Measurements from ENCODE around the gene SDSL.

SDSL gene

DNA sequence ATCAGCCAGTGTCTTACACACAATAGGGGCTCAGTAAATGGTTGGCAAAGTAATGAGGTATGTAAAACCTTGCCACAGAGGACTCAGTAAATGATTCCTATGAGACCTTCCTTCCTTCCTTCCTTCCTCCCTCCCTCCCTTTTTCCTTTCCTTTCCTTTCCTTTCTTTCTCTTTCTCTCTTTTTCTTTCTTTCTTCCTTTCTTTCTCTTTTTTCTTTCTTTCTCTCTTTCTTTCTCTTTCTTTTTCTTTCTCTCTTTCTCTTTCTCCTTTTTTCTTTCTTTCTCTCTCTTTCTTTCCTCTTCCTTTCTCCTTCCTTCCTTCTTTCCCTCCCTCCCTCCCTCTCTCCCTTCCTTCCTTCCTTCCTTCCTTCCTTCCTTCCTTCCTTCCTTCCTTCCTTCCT, 26.0 kb upstream of the SDSL start:
- in situ Hi-C loops (cut with MboI; ENCODE audit: low sequenced_read_pairs) = no loop called here

DNA sequence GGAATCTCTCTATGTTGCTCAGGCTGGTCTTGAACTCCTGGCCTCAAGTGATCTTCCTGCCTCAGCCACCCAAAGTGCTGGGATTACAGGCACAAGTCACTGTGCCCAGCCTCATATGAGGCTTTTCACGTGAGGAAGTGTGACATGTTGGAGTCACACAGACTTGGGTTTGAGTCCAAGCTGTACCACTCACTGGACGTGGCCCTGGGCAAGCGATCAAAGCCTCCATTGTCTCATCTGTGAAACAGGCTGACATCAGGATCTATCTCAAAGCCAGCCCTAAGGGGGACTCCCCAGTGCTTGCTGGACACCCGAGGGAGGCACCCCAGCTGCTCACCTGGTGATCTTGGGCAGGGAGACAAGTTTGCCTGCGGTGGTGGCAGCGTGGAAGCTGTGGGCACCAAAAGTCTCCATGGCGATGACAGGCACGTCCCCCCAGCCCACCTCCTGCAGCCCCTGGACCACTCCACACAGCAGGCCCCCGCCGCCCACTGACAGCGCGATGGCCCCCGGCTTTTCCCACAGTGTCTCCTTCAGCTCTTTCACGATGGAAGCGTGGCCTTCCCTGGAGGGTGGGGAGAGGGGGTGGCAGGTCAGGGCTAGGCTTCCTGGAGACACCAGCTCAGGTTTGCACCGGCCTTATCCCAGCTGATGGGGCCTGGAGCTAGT, 25.2 kb upstream of the SDSL start:
- in situ Hi-C loops (cut with MboI; ENCODE audit: low sequenced_read_pairs) = no loop called here

DNA sequence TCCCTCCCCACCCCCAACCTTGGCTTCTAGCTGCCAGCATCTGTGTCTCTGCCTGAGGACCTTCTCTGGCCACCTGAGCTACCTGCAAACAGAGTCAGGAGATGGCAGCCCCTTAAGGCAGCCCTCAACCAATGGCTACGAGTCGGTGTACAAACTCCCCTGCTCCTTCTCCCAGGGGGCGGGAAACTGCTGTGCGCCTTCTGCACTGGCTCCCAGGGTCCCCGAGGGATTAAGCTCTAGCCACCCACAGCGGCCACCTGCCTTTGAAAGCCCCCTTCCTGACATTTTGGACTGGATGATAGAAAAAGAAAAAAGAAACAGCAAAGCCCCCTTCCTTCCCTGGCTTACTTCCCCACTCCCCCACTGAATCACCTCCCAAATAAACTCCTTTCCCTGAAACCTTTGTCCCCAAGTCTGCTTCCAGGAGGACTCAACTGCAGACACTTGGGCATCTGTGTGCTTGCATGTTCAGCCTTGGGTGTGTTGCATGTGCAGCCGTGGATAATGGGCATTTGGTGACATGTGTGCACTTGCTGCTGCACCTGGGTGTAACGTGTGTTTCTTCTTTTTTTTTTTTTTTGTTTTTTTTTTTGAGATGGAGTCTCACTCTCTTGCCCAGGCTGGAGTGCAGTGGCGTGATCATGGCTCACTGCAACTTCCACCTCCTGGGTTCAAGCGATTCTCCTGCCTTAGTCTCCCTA, 24.5 kb upstream of the SDSL start:
- in situ Hi-C loops (cut with MboI; ENCODE audit: low sequenced_read_pairs) = no loop called here

DNA sequence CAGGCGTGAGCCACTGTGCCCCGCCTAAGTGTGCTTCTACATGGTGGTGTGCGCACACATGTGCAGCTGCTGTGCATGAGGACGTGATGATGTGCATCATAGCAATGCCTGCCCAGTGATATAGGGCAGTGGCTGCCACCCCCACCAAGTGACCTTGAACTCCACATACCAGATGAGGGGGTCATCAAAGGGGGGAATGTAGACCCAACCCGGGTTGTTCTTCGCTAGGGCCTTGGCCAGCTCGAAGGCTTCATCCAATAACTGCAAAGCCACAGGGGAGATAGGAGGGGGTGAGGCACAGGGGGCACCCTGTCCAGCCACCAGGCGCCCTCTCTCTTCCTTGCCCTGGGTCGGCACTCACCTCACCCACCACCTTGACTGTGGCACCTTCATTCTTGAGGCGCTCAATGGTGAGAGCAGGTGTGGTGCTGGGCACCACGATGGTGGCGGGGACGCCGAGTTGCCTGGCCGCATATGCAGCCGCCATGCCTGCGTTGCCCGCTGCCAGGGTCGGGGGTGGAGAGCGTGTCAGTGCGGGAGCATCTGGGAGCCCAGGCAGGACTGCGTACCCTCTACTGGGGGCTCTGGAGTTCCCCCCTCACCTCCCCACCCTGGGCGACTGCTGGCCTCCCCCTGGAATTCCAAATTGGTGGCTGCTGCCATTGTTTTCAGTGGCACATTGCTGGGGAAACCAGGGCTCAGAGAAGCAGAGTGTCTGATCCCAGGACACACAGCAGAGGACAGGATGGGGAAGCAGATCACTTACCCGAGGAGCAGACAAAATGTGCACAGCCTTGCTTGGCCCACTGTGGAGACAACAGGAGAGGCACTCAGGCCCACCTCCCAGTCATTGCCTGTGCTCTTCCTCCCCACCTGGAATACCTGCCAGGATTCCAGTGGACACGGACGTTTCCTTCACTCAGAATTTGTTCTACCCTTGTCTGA, 23.6 kb upstream of the SDSL start:
- in situ Hi-C loops (cut with MboI; ENCODE audit: low sequenced_read_pairs) = no loop called here

DNA sequence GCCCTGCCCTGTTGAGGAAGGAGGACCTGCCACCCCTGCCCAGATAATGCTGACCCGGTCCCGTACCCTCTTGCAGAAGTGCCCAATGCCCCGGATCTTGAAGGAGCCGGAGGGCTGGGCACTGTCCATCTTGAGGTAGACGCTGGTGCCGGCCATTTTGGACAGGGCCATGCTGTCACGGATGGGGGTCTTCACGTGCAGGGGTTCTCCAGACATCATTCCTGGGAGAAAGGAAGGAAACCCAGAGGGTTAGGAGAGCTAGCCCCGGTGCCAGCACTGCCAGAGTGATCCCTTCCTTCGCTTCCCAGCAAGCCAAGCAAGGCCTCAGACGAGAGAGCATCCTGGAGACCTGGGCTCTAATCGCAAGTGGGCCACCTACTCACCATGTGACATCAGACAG, 22.7 kb upstream of the SDSL start:
- in situ Hi-C loops (cut with MboI; ENCODE audit: low sequenced_read_pairs) = no loop called here

DNA sequence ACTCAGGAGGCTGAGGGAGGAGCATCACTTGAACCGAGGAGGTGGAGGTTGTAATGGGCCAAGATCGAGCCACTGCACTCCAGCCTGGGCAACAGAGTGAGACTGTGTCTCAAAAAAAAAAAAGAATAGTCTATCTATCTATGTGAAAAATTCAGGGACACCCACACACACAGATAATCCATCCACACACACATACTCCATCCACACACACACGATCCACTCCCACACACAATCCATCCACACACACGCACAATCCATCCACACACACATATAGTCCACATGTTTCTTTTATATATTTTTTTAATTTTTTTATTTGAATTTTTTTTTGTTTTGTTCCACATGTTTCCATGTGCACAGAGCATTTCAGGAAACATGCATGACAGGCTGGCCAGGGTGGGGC, 21.8 kb upstream of the SDSL start:
- in situ Hi-C loops (cut with MboI; ENCODE audit: low sequenced_read_pairs) = no loop called here

DNA sequence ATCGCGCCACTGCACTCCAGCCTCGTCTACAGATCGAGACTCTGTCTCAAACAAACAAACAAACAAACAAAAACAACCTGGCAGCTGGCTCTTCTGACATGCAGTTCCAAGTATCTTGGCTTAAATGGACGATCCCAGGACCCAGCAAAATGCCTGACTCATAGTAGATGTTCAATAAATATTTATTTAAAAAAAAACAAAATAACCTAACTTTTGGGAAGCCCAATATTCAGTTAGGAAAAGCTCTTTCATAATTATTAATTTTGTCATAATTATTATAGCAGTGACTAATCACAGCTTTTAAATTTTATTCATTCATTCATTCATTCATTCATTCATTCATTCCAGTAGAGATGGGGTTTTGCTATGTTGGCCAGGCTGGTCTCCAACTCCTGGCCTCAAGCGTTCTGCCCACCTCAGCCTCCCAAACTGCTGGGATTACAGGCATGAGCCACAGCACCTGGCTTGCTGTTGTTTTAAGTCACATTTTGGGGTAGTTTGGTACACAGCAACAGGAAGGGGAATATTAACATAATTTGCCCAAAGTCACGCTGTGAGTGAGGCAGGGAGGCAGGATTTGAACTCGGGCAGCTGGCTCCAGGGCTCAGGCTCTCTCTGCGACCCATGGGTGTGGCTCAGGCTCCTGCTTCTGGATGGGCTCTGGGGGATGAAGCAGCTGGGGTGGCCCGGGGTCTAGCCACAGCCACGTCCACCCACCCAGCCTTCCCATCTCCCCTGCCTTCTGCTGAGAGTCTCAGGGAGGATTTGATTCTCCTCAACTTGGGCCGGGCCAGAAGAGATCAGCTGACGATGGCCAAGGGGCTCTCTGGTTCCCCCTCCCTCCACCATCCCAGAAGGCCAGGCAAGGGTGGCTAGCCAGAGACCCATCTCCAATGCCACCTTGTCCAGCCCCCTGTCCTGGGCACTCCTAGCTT, 20.8 kb upstream of the SDSL start:
- in situ Hi-C loops (cut with MboI; ENCODE audit: low sequenced_read_pairs) = no loop called here

DNA sequence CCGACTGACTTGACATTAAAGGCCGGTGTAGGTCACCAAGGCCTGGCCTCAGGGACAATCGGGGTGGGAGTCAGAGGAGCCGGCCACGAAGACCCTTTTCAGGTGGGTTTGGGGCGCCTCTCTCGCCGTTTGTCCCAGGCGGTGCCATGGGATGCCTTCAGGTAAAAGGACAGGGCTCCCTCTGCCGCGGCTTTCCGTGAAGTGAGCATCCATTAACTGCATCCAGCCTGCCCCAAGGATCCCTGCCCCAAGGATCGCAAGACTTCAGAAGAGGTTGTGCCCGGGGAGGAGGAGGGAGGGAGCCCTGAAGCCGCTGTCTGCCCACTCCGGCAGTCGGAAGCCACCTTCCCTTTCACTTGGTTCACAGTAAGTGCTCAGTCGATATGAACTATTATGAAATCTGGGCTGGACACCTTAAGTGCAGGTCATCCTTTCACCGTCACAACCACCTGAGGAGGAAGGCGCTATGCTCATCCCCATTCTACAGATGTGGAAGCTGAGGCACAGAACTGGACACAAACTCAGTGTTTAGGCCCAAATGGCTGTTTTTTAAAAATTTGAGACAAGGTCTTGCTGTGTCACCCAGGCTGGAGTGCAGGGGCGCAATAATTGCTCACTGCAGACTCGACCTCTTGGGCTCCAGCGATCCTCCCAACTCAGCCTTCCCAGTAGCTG, 19.5 kb upstream of the SDSL start:
- in situ Hi-C loops (cut with MboI; ENCODE audit: low sequenced_read_pairs) = no loop called here

DNA sequence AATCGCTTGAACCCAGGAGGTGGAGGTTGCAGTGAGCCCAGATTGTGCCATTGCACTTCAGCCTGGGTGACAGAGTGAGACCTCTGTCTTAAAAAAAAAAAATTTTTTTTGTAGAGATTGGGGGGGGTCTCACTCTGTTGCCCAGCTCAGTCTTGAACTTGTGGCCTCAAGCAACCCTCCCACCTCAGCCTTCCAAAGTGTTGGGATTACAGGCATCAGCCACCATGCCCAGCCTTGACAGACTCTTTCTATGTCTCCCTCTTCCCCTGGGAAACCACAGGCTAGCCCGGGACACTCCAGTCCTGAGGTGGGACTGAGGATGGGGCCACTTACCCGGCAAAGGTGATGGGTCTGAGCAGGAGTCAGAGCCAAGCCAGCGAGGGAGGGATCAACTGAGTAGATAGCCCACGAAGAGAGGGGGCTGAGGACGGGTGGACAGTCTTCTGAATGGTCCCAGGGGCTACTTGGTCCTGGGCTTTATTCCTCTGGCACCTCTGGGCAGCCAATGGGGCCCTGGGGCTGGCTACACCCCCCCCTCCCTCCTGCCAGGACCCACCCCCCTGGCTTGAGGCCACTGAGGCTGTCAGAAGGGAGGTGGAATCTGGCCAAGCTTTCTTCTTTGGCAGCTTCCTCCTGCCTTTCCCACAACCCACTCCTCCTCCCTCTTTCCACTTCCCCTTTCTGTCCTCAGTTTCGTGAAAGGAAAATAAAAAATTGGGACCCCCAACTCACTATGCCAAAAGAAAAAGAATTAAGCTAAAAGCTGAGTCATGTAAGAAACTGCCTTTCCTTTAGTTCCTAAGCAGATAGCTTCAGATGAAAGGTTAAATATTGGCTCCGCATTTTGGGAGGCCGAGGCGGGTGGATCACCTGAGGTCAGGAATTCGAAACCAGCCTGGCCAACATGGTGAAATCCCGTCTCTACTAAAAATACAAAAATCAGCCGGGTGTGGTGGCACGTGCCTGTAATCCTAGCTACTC, 18.5 kb upstream of the SDSL start, which contains the start of gene SDS:
SDS (minus strand) TSS at position 453 of the 981 bp plus-strand sequence. CDS start 4,179 bp downstream, outside the sequence.
- in situ Hi-C loops (cut with MboI; ENCODE audit: low sequenced_read_pairs) = no loop called here

DNA sequence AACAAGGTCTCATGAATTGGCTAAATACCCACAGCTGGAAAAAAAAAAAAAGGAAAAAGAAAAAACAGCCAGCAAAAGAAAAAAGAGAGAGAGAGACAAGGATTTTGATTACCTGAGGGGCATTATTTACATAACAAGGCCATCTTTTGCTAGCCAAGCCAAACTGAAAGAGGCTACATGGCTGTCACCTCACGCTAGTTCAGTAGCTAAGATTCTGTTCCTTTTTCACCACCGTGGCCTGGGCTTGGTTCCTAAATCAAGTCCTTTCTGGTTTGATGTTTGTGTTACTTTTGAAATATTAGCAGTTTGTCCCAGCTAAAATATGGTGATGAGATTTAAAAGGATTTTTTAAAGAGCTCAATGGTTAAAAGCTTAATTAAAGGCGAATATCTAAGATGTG, 16.5 kb upstream of the SDSL start:
- in situ Hi-C loops (cut with MboI; ENCODE audit: low sequenced_read_pairs) = no loop called here

DNA sequence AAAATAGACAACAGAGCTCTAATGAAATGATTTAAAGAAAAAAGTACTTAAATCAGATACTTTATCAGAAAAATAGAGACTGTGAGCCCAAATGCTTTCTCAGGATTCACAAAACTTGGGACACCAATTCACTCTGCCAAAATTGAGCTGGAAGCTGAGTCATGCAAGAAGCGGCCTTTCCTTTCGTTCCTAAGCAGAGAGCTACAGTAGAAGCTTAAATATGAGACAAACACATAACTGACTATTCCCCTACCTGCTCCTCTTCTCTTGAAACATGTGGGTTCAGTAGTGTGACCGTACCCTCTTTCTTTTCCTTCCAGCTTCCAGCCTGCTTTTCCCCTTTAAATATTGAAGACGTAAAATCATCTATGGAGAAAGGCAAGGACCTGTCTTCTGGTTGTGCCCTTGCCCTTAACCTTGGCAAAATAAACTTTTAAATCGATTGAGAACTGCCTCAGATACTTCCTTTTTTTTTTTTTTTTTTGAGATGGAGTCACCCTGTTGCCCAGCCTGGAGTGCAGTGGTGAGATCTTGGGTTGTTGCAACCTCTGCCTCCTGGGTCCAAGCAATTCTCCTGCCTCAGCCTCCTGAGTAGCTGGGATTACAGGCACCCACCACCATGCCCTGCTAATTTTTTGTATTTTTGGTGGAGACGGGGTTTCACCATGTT, 14.1 kb upstream of the SDSL start:
- in situ Hi-C loops (cut with MboI; ENCODE audit: low sequenced_read_pairs) = no loop called here

DNA sequence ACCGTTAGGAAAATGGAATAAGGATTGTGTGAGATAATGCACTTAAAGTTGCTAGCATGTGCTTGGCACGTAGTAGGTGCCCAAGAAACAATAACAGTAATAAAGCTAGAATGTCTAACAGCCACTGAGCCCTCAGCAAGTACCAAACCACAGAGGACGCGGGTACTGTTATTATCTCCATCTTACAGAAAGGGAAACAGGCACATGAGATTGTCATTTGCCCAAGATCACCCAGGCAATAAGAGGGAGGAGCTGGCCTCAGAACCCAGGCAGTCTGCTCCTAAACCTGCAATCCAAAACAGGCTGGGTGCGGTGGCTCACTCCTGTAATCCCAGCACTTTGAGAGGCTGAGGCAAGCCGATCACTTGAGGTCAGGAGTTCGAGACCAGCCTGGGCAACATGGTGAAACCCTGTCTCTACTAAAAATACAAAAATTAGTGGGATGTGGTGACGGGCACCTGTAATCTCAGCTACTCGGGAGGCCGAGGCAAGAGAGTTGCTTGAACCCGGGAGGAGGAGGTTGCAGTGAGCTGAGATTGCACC, 13.4 kb upstream of the SDSL start:
- in situ Hi-C loops (cut with MboI; ENCODE audit: low sequenced_read_pairs) = no loop called here

DNA sequence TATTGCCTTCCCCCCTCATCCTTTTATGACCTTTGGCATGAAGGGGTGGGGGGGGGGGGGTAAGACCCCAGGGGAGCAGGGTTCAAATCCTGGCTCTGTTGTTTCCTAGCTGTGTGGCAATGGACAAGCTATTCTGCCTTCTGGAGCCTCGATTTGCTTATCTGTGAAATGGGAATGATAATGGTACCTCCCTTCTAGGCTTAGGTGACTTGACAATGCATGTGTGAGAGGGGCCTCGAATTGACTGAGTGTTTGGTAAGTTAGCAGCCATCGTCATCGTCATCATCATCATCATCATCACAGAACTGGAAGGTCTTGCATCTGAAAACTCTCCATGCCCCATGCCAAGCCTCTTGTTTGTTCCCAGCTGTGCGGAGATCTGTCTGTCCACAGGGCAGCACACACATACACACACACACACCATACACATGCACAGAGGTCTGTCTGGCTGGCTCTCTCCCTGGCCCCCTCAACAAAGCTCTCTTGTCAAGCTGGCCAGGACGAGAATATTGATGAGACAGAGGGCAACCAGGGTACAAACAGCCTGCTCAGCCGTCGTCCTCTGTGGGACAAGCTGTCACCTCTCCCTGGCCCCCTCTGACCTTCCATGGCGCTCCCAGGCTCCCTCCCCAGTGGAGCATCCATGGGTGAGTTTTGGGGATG, 12.6 kb upstream of the SDSL start:
- in situ Hi-C loops (cut with MboI; ENCODE audit: low sequenced_read_pairs) = loop anchor here (10.0 kb wide), 1 partner anchor 205 kb away; no protein-coding TSS in a partner anchor

DNA sequence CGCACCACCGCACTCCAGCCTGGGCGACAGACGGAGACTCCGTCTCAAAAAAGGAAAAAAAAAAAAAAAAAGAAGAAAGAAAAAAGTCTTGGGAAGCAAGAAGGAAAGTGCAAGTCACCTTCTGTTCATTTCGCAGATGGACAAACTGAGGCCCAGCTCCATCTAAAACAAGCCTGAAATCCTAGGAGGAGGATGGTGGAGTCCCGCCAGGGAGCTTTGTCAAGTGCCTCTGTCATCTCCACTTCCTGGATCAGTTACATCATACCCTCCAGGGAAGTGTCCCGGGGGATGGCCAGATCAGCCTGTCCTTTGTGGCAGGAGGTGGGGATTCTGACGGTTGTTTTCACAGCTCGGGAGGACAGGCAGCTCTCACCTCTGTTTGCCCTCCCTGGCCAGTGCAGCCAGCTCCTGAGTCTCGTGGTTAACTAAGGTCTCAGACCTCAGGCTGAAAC, 8.7 kb upstream of the SDSL start:
- in situ Hi-C loops (cut with MboI; ENCODE audit: low sequenced_read_pairs) = loop anchor here (10.0 kb wide), 1 partner anchor 209 kb away; no protein-coding TSS in a partner anchor

DNA sequence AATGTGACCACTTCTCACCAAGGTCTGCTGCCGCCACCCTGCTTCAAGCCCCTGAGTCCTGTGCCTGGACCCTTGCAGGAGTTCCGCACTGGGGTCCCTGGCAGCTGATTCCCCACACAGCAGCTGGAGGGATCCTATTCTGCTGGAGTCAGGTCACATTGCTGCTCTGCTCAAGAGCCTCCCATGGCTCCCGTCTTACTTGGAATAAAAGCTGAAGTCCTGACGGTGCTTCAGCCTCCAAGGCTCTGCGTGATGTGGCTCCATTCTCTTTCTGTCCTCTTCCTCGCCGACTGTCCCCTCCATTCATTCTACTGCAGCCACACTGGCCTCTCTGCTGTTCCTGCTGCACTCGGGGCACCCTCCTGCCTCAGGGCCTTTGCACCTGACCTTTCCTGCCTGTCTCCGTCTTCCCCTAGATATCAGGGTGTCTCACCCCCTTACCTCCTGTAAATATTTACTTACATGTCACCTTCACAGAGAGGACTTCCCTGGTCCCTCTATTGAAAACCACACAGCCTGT, 7.6 kb upstream of the SDSL start:
- in situ Hi-C loops (cut with MboI; ENCODE audit: low sequenced_read_pairs) = loop anchor here (10.0 kb wide), 1 partner anchor 210 kb away; no protein-coding TSS in a partner anchor

DNA sequence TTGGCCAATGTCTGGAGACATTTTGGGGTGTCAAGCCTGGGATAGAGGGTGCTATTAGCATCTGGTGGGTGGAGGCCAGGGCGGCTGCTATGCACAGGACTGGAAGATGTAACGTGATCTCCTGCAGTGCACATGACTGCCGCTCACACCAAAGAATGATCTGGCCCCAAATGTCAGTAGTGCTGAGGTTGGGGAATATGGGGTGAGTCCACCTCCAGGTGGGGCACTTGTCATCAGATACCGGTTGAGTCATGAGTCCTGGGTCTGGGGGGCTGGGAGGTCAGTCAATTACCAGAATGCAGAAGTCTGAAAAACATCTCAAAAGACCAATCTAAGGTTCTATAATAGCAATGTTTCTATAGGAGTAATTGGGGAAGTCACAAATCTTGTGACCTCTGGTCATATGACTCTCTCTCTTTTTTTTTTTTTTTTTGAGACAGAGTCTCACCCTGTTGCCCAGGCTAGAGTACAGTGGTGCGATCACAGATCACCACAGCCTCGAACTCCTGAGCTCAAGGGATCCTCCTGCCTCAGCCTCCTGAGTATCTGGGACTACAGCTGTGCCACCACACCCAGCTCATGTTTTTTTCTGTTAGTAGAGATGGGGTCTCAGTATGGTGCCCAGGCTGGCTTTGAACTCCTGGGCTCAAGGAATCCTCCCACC, 6.0 kb upstream of the SDSL start:
- in situ Hi-C loops (cut with MboI; ENCODE audit: low sequenced_read_pairs) = loop anchor here (10.0 kb wide), 1 partner anchor 211 kb away; no protein-coding TSS in a partner anchor
